Raji (cell line): ENCODE data around the gene SAMD14.

Experiments used
- POLR2A ChIP-seq: IDR thresholded peaks from 2 replicates; pipeline ENCODE4 v1.6.1; 2011; ENCODE audit warnings: low read depth, low read length, control low read depth; ENCODE audit not compliant: insufficient read depth

The SAMD14 gene

DNA sequence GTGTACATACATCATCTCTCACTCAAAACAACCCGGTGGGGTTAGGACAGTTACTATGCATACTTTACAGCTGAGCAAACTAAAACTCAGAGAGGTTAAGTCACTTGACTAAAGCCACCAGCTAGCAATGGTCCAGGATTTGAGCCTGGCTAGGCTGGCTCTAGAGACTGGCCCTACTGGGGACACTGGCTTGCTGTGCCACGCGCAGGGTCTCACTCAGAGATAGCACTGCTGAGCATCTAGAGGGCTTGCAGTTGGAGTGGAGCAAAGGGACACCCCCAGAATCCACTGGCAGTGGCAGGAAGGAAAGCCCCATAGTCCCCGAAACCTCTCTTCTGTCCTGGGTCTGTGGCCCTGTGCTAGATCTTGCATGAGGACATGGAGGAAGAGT, 11.1 kb downstream of the SAMD14 start:
- TF ChIP-seq POLR2A = no peak

DNA sequence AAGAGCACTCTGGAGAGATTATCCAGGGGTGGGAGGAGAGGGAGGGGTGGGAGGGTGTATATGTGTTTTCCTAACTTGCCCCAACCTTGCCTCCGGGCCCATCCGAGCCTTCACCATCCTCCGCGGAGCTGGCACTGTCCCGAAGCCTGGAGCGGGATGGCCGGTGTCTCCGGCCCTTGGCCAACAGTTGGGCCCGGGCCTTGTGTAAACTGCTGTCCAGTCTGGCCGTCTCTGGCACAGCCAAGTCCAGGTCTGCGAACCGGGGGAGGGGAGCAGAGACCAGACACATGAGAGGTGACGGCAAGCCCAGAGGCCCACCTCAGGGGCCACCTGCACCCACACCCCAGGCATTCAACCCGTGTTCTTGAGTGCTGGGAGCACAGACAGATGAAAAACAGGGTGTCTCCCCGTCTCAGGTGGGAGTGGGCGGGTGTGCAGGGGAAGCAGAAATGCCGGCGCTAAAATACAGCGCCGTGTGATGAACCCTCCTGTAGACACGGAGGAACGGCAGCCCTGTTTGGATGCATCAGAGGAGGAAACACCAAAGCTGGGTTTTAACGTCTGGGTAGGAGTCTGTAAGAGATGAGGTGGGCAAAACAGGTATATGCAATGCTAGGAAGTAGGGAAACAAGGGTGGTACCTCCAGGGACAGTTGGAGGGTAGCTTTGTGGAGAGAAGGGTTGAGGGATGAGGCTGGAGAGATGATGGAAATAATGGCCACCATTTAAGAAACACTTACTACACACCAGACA, 11.7 kb downstream of the SAMD14 start:
- no peak for TF ChIP-seq POLR2A

GRCh38 chr17:50117202-50118051, 12.5 kb downstream of the SAMD14 start:
- no peak for TF ChIP-seq POLR2A

- TF ChIP-seq POLR2A = no peak
Measured at GRCh38 chr17:50115756-50116155, 14.2 kb downstream of the SAMD14 start.

GRCh38 chr17:50114849-50115357, 15.1 kb downstream of the SAMD14 start:
- TF ChIP-seq POLR2A = no peak

GRCh38 chr17:50114401-50114800, 15.6 kb downstream of the SAMD14 start:
- TF ChIP-seq POLR2A = no peak

- TF ChIP-seq POLR2A = no peak
Measured at GRCh38 chr17:50113624-50114320, 16.2 kb downstream of the SAMD14 start.

- no peak for TF ChIP-seq POLR2A
Measured at GRCh38 chr17:50112694-50113093, 17.3 kb downstream of the SAMD14 start.

DNA sequence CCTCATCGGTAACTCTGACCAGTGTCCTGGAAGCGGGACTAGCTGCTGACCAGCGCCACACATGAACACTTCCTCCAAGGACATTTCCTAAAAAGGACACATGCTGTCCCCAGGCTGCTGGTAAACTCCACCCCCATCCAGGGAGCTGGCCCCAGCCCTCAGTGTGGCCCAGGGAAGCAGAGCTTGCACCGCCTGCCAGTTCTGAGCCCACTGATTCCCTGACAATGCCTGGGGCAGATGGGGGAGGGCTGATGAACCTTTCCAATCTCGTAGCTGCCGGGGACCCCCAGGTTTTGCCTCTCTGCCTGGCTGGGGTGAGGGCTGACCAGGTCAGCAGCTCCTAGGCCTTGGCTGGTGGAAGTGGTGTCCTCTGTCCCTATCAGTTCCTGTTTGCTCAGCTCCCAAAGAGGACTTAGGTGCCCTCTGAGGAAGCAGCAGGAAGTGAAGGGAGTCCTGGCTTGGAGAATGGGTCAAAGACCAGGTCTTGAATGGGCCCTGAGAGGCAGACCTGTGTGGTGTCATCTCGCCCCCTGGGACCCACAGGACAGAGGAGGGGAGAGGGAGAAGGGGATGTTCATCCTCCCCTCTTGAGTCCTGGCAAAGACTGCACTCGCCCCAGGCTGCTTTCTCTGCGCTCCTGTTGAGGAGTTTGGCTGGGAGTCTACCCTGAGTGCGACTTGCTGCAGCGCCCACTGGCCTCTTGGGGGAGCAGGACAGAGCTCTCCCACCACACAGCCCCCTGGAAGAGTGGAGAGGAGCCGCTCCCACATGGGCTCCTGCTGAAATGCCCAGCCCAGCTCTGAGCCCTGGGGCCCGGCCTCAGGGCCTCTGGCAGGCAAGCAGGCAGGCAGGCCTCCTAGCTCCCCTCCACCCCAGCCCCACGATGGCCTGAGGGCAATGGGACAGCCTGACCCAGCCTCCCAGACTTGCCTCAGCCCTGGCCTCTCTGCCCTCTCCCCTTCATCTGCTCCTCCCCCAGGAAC, 18.0 kb downstream of the SAMD14 start:
- TF ChIP-seq POLR2A = no peak

DNA sequence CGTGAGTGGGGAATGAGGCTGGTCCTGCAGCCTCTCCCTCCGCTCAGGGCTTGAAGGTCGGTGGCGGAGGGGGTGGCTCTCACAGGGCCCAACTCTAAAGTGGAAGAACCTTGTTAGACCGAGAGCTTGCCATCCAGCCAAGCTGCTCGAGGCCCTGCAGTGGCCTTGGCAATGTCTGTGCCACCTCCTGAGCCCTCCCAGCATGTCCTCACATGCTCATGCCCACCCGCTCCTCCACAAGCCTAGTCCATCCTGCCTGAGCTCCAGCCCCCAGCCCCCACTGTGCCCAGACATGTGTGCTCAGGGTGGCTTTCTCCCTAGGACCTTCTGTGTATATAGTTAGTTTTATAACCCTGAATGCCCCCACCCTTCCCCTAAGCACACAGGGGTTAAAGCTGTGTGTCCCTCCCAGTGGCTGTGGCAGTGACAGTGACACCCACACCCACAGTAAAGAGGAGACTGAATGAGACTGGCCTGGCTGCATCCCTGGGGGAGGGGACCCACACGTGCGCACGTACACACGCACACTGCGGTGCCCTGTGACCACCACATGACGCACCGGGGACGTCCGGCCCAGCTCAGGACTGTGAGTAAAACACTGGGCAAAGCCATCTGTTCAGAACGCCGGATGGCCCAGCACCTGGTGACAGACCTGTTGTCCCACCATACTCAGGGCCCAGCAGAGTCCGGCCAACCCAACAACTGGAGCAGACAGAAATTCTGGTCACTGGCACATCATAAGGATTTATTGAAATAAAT, 19.2 kb downstream of the SAMD14 start:
- TF ChIP-seq POLR2A = no peak

DNA sequence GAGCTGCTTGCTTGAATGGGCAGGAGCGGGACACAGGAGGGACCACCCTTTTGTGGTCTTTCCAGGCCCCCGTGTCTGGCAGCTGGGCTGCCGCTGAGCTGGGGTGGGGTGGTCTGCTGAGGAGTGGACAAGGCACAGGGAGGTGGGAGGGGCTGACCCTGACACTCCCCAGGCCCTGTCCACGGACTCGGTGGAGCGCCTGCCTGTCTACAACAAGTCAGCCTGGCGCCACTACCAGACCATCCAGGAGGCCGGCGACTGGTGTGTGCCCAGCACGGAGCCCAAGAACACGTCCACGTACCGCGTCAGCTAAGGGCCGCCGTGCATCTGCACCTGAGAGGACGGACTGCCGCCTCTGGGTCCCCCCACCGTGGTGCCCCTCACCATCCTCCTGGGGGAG, 20.2 kb downstream of the SAMD14 start:
- TF ChIP-seq POLR2A = no peak

GRCh38 chr17:50109207-50109606, 20.8 kb downstream of the SAMD14 start:
- no peak for TF ChIP-seq POLR2A

DNA sequence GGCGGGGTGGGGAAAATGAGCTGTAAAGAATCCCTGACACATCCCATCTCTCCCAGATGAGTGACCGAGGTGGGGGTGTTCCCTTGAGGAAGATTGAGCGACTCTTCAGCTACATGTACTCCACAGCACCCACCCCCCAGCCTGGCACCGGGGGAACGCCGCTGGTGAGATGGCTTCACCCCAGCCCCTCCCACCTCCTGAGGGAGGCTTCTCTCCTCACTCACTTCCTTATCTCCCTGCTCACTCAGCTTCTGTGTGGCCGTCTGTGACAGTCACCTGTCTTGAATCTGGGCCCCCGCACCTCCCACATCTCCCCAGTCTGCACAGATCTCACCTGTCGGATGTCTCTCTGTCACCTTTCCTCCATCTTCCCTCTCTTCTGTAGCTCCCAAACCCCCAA, 21.4 kb downstream of the SAMD14 start:
- TF ChIP-seq POLR2A = no peak
